ENCODE measurements around the gene PRELID3B. TPM values are rescaled to one million over a fixed set of nuclear protein-coding genes. Genes with fewer than 3 reads are reported as not detected.

The PRELID3B gene
- total RNA-seq, 1 donor from 2014 or later: 78.8 TPM

DNA sequence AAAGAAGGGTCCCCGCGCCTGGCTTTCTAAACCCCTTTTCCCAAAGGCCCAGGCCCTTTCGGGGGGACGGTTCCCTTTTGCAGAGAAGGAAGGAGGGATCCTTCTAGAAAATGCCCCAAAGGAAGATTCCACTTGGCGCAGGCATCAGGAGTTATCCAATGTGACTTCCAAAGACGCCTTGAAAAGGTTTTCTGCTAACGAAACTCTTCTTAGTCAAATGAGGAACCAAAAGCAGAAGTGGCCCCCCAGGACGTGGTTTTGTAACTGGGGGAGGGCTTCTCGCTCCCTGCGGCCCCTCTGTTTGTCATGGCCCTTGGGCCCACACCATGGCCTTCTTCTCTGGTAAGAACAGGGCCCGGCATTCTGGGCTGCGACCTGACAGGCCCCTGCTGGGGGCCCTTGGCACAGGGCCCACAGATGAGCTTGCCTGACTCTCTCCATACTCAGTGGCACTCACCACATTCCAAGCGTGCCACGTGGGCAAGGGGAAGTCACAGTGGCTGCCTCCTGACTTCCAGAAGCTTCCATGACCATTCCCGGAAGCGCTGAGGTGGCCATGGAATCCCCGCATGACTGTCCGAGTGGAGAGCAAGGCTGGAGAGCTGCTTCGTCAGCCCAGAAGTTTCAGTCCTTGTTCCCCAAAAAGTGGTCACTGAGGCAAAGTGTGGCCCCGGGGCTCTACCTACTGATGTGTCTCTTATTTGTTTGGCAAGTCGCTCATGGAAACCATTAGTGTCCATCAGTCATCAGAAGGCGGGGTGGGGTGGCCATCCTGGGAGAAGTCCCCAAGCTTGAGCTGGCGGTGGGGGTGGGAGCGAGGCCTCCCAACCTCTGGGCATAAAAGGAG lies 34.7 kb downstream of the PRELID3B start:
- H3K4me3 Mint-ChIP-seq: peak overlapping the region; percentile 78
- Histone ChIP-seq H3K4me1 (peaks cover 9% of the 10 kb centered on the region), H4K20me1 (ENCODE audit: low read depth) (peaks cover 6% of the 10 kb centered on the region), H3K36me3 (no peaks in the 10 kb centered on the region), H2AFZ (replicated peaks) (peak overlapping the region; percentile 83), H3K79me2 (ENCODE audit: low read depth) (no peaks in the 10 kb centered on the region), H3K9me3 (ENCODE audit: low read depth) (no peaks in the 10 kb centered on the region), H3K4me3 (no peak overlapping the region), H3K9ac (no peak overlapping the region), H3K27ac (no peak overlapping the region), H3F3A (ENCODE audit: low read depth) (no peaks in the 10 kb centered on the region), H3K4me2 (peak overlapping the region; percentile 88), H3K27me3 (peaks cover 11% of the 10 kb centered on the region)
- no peak for TF ChIP-seq EZH2 (IDR thresholded peaks at IDR 0.05)
- no peak for TF ChIP-seq EZH2phosphoT487 (IDR thresholded peaks at IDR 0.05)
- TF ChIP-seq, protein P1, sequence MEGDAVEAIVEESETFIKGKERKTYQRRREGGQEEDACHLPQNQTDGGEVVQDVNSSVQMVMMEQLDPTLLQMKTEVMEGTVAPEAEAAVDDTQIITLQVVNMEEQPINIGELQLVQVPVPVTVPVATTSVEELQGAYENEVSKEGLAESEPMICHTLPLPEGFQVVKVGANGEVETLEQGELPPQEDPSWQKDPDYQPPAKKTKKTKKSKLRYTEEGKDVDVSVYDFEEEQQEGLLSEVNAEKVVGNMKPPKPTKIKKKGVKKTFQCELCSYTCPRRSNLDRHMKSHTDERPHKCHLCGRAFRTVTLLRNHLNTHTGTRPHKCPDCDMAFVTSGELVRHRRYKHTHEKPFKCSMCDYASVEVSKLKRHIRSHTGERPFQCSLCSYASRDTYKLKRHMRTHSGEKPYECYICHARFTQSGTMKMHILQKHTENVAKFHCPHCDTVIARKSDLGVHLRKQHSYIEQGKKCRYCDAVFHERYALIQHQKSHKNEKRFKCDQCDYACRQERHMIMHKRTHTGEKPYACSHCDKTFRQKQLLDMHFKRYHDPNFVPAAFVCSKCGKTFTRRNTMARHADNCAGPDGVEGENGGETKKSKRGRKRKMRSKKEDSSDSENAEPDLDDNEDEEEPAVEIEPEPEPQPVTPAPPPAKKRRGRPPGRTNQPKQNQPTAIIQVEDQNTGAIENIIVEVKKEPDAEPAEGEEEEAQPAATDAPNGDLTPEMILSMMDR (IDR thresholded peaks at IDR 0.05): no peak
- no peaks in the 10 kb centered on the region for H3K9me3 Mint-ChIP-seq
- peaks cover 4% of the 10 kb centered on the region for H3K27me3 Mint-ChIP-seq (ENCODE audit: insufficient read depth, low read depth)
- H3K27ac Mint-ChIP-seq: no peak overlapping the region
- H3K36me3 Mint-ChIP-seq: peaks cover 5% of the 10 kb centered on the region
- no peak for DNase-seq (ENCODE audit: low spot score)
- H3K4me1 Mint-ChIP-seq: peaks cover 36% of the 10 kb centered on the region

DNA sequence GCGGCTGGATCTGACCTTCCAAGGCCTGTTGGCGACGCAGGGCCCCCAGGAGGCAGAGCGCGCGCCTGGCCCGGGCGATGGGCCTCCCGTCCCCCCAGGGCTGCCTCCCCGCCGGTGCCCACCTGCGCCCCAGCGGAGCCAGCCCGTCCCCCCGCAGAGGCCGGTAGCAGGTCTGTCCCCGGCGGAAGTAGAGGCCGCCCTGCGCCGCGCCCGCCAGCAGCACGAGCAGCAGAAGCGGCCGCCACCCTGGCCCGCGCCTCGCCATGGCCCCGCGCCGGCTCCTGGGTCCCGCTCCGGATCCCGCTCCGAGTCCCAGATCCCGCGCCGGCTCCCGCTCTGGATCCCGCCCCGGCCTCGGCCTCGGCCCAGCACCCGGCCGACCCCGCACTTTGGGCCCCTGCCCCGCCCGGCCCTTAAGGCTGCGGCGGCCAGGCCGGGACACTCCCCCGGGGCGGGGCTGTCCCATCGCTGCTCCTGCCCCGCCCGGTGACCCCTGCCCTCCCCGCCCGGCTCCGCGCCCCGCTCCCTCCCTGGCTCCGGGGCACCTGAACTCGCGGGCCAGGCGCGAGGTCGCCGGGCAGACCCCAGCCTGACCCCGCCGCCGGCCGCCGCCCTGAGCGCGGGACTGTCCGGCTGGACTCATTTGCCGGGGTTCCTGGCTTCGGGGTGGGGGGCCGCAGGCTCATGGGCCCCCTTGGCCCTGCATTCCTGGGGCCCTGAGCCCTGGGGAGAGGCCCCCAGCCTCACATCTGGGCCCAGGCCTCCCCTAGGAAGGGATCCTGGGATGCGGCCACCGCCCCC lies 35.5 kb downstream of the PRELID3B start, which contains the start of gene CTSZ:
Gene CTSZ (minus strand): TSS at position 391 of the 801 bp plus-strand sequence. CDS start 126 bp downstream, at position 265.
- Histone ChIP-seq H3K9ac (no peak within 1 kb of the TSS), H2AFZ (replicated peaks) (peak within 1 kb of the TSS; percentile 83), H3K79me2 (ENCODE audit: low read depth) (no peaks in the 10 kb centered on the region), H3F3A (ENCODE audit: low read depth) (no peaks in the 10 kb centered on the region), H3K27me3 (peaks cover 11% of the 10 kb centered on the region), H3K4me3 (peak within 1 kb of the TSS; percentile 56), H3K36me3 (no peaks in the 10 kb centered on the region), H3K9me3 (ENCODE audit: low read depth) (no peaks in the 10 kb centered on the region), H3K27ac (no peak within 1 kb of the TSS), H3K4me1 (peaks cover 9% of the 10 kb centered on the region), H3K4me2 (peak within 1 kb of the TSS; percentile 88), H4K20me1 (ENCODE audit: low read depth) (peaks cover 6% of the 10 kb centered on the region)
- TF ChIP-seq EZH2phosphoT487 (IDR thresholded peaks at IDR 0.05): no peak
- TF ChIP-seq, protein P1 (IDR thresholded peaks at IDR 0.05): no peak
- no peak for TF ChIP-seq EZH2 (IDR thresholded peaks at IDR 0.05)
- H3K4me1 Mint-ChIP-seq: peaks cover 39% of the 10 kb centered on the region
- H3K9me3 Mint-ChIP-seq: no peaks in the 10 kb centered on the region
- peaks cover 9% of the 10 kb centered on the region for H3K27me3 Mint-ChIP-seq (ENCODE audit: insufficient read depth, low read depth)
- DNase-seq (ENCODE audit: low spot score): peak; percentile 81
- peak within 1 kb of the TSS; percentile 78 for H3K4me3 Mint-ChIP-seq
- H3K36me3 Mint-ChIP-seq: peaks cover 5% of the 10 kb centered on the region
- no peak within 1 kb of the TSS for H3K27ac Mint-ChIP-seq

DNA sequence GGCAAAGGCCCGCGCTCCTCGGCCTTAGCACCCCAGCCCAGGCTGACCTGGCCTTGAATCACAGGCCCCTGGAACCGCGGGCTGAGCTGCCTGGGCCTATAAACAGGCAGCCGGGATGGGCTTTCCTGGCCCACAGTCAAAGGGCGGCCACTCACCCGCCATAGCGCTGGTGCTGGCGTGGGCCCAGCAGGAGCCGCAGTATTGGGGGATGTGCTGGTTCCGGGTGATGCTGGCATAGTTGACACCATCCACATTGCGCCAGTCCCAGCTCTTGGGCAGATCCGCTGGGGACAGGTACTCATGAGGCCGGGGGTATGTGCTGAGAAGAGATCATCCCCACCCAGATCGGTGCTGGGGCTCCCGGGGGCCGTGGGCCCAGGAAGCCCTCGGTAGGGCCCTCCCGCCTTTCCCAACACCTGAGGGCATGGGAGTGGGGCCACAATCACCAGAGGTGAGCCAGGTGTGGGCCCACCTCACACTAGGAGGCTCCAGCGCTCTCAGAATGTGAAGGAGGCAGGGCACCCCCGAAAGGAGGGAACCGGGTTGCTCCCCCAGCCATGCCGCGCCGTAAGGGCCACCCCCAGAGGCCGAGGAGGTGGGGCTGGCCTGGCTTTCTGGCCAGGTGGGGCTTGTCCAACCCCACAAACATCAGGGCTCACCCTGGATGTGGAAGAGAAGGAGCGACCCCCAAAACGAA lies 36.3 kb downstream of the PRELID3B start:
- H3K36me3 Mint-ChIP-seq: peaks cover 5% of the 10 kb centered on the region
- no peaks in the 10 kb centered on the region for H3K9me3 Mint-ChIP-seq
- H3F3A ChIP-seq (ENCODE audit: low read depth): no peaks in the 10 kb centered on the region
- peak overlapping the region; percentile 88 for H3K4me2 ChIP-seq
- H3K36me3 ChIP-seq: no peaks in the 10 kb centered on the region
- H3K27ac ChIP-seq: no peak overlapping the region
- H3K4me1 ChIP-seq: peaks cover 9% of the 10 kb centered on the region
- H3K9ac ChIP-seq: no peak overlapping the region
- H3K4me1 Mint-ChIP-seq: peaks cover 34% of the 10 kb centered on the region
- TF ChIP-seq EZH2 (IDR thresholded peaks at IDR 0.05) (no peak), EZH2phosphoT487 (IDR thresholded peaks at IDR 0.05) (no peak)
- TF ChIP-seq, protein P1 (IDR thresholded peaks at IDR 0.05): no peak
- DNase-seq (ENCODE audit: low spot score): no peak
- H3K27me3 ChIP-seq: peaks cover 11% of the 10 kb centered on the region
- H3K79me2 ChIP-seq (ENCODE audit: low read depth): no peaks in the 10 kb centered on the region
- H3K27me3 Mint-ChIP-seq (ENCODE audit: insufficient read depth, low read depth): peaks cover 9% of the 10 kb centered on the region
- H3K27ac Mint-ChIP-seq: no peak overlapping the region
- H2AFZ ChIP-seq (replicated peaks): peak overlapping the region; percentile 83
- no peaks in the 10 kb centered on the region for H3K9me3 ChIP-seq (ENCODE audit: low read depth)
- peak overlapping the region; percentile 41 for H3K4me3 Mint-ChIP-seq
- peaks cover 6% of the 10 kb centered on the region for H4K20me1 ChIP-seq (ENCODE audit: low read depth)
- H3K4me3 ChIP-seq: peak overlapping the region; percentile 56

Measured in neural progenitor cell (in vitro differentiated cells).